CD4-positive, alpha-beta T cell treated with Interferon gamma for 1 hour (primary cell): ENCODE measurements around the gene MGAT5B.

ENCODE experiments used
- DNase-seq: peaks from one replicate; pipeline ENCODE4 v3.0.0-alpha.2; 2020

The MGAT5B gene

GRCh38 chr17:76930107-76930506, 61.9 kb downstream of the MGAT5B start:
- no peak for DNase-seq

- DNase-seq: no peak
Measured at GRCh38 chr17:76932402-76933333, 64.5 kb downstream of the MGAT5B start.

GRCh38 chr17:76934561-76935320, 66.5 kb downstream of the MGAT5B start:
- no peak for DNase-seq

- no peak for DNase-seq
Measured at GRCh38 chr17:76935331-76935730, 67.1 kb downstream of the MGAT5B start.

GRCh38 chr17:76937238-76937637, 69.0 kb downstream of the MGAT5B start:
- no peak for DNase-seq

- DNase-seq: no peak
Measured at GRCh38 chr17:76938009-76938408, 69.8 kb downstream of the MGAT5B start.

- no peak for DNase-seq
Measured at GRCh38 chr17:76940295-76940694, 72.1 kb downstream of the MGAT5B start.

GRCh38 chr17:76940738-76941350, 72.6 kb downstream of the MGAT5B start:
- no peak for DNase-seq

GRCh38 chr17:76943202-76943601, 75.0 kb downstream of the MGAT5B start:
- no peak for DNase-seq

GRCh38 chr17:76943781-76944213, 75.6 kb downstream of the MGAT5B start:
- no peak for DNase-seq

GRCh38 chr17:76944477-76944876, 76.3 kb downstream of the MGAT5B start:
- no peak for DNase-seq

GRCh38 chr17:76946111-76946771, 78.0 kb downstream of the MGAT5B start:
- DNase-seq: no peak

GRCh38 chr17:76946772-76947135, 78.5 kb downstream of the MGAT5B start:
- DNase-seq: no peak

- no peak for DNase-seq
Measured at GRCh38 chr17:76947309-76947708, 79.1 kb downstream of the MGAT5B start.

- no peak for DNase-seq
Measured at GRCh38 chr17:76947771-76948170, 79.6 kb downstream of the MGAT5B start.

GRCh38 chr17:76948301-76948700, 80.1 kb downstream of the MGAT5B start:
- no peak for DNase-seq

- DNase-seq: no peak
Measured at GRCh38 chr17:76948726-76949342, 80.6 kb downstream of the MGAT5B start.

GRCh38 chr17:76949913-76950695, 81.9 kb downstream of the MGAT5B start:
- no peak for DNase-seq

- no peak for DNase-seq
Measured at GRCh38 chr17:76951375-76951905, 83.2 kb downstream of the MGAT5B start.

GRCh38 chr17:76952402-76952801, 84.2 kb downstream of the MGAT5B start:
- no peak for DNase-seq

GRCh38 chr17:76953066-76953465, 84.9 kb downstream of the MGAT5B start:
- no peak for DNase-seq
